DLD1 (cell line): ENCODE data around the gene ST6GALNAC2.
"Not testable (repeated sequence)": the region's sequence is repeated elsewhere in the genome, so short reads cannot be mapped to it uniquely, and the experiment has no call there.

ENCODE experiments used
- in situ Hi-C: cut with HindIII; loops from 2 replicates; pipeline ENCODE4 v1.10.0; 2017; ENCODE audit warnings: low sequenced_read_pairs

ST6GALNAC2 gene

GRCh38 chr17:76585649-76586593 lies at the start of gene ST6GALNAC2:
Gene ST6GALNAC2, minus strand, starts transcription at chr17:76585860. Its CDS starts 52 bp downstream, at chr17:76585808.
- in situ Hi-C loops: no loop called here

- in situ Hi-C loops: no loop called here
Observed at GRCh38 chr17:76635039-76635438, 49.4 kb upstream of the ST6GALNAC2 start.

- in situ Hi-C loops: no loop called here
Observed at GRCh38 chr17:76633628-76634328, 48.1 kb upstream of the ST6GALNAC2 start.

GRCh38 chr17:76631821-76632565 lies 46.3 kb upstream of the ST6GALNAC2 start:
- in situ Hi-C loops: no loop called here

GRCh38 chr17:76630151-76630550 lies 44.5 kb upstream of the ST6GALNAC2 start:
- in situ Hi-C loops: no loop called here

- in situ Hi-C loops: no loop called here
Observed at GRCh38 chr17:76627510-76627909, 41.9 kb upstream of the ST6GALNAC2 start.

- in situ Hi-C loops: no loop called here
Observed at GRCh38 chr17:76626442-76626841, 40.8 kb upstream of the ST6GALNAC2 start.

GRCh38 chr17:76625496-76625895 lies 39.8 kb upstream of the ST6GALNAC2 start:
- in situ Hi-C loops: no loop called here

GRCh38 chr17:76623271-76624146 lies 37.8 kb upstream of the ST6GALNAC2 start:
- in situ Hi-C loops: no loop called here

GRCh38 chr17:76617838-76618237 lies 32.2 kb upstream of the ST6GALNAC2 start:
- in situ Hi-C loops: no loop called here

GRCh38 chr17:76614912-76615617 lies 29.4 kb upstream of the ST6GALNAC2 start:
- in situ Hi-C loops: no loop called here

GRCh38 chr17:76614064-76614759 lies 28.6 kb upstream of the ST6GALNAC2 start:
- in situ Hi-C loops: not testable (repeated sequence)

- in situ Hi-C loops: no loop called here
Observed at GRCh38 chr17:76612977-76613851, 27.6 kb upstream of the ST6GALNAC2 start.

GRCh38 chr17:76612465-76612864 lies 26.8 kb upstream of the ST6GALNAC2 start:
- in situ Hi-C loops: no loop called here

- in situ Hi-C loops: no loop called here
Observed at GRCh38 chr17:76611758-76612157, 26.1 kb upstream of the ST6GALNAC2 start.

- in situ Hi-C loops: not testable (repeated sequence)
Observed at GRCh38 chr17:76611080-76611749, 25.6 kb upstream of the ST6GALNAC2 start.

GRCh38 chr17:76606685-76607084 lies 21.0 kb upstream of the ST6GALNAC2 start:
- in situ Hi-C loops: not testable (repeated sequence)
